Esophagus mucosa (tissue), 1 donor: ENCODE results near the gene HS6ST3. TPM values are rescaled to one million over a fixed set of nuclear protein-coding genes. Genes with fewer than 3 reads are reported as not detected.
"Not testable (repeated sequence)": the region's sequence is repeated elsewhere in the genome, so short reads cannot be mapped to it uniquely, and the experiment has no call there.

Source experiments
- ATAC-seq: fragments of 200-7000 bp; cut with Tn5 transposase; one replicate; pipeline ENCODE4 v1.9.1; 2020
- total RNA-seq: library from RNA; stranded (reverse); gene quantifications from one replicate; pipeline ENCODE4 v1.2.4, GENCODE V29; 2023
- donor health status: DM: yes; HTN: yes; CAD: no.

HS6ST3 gene
- total RNA-seq, 1 donor from 2014 or later: not detected

GRCh38 chr13:96744367-96745331 is 654.7 kb downstream of the HS6ST3 start:
- no peak for ATAC-seq

- no peak for ATAC-seq
Measured at GRCh38 chr13:96746886-96747285, 657.0 kb downstream of the HS6ST3 start.

GRCh38 chr13:96749825-96750224 is 659.9 kb downstream of the HS6ST3 start:
- ATAC-seq: no peak

GRCh38 chr13:96751089-96751488 is 661.2 kb downstream of the HS6ST3 start:
- no peak for ATAC-seq

- ATAC-seq: no peak
Measured at GRCh38 chr13:96762876-96763275, 673.0 kb downstream of the HS6ST3 start.

- ATAC-seq: no peak
Measured at GRCh38 chr13:96766306-96766705, 676.4 kb downstream of the HS6ST3 start.

- no peak for ATAC-seq
Measured at GRCh38 chr13:96768524-96768923, 678.6 kb downstream of the HS6ST3 start.

GRCh38 chr13:96769874-96770273 is 680.0 kb downstream of the HS6ST3 start:
- ATAC-seq: no peak

- ATAC-seq: no peak
Measured at GRCh38 chr13:96771486-96772367, 681.8 kb downstream of the HS6ST3 start.

GRCh38 chr13:96772426-96772825 is 682.5 kb downstream of the HS6ST3 start:
- peak; percentile 47 for ATAC-seq

GRCh38 chr13:96778302-96778701 is 688.4 kb downstream of the HS6ST3 start:
- ATAC-seq: not testable (repeated sequence)

GRCh38 chr13:96779691-96780090 is 689.8 kb downstream of the HS6ST3 start:
- no peak for ATAC-seq

GRCh38 chr13:96780105-96780504 is 690.2 kb downstream of the HS6ST3 start:
- no peak for ATAC-seq

GRCh38 chr13:96781141-96781540 is 691.2 kb downstream of the HS6ST3 start:
- ATAC-seq: no peak

- no peak for ATAC-seq
Measured at GRCh38 chr13:96782186-96782585, 692.3 kb downstream of the HS6ST3 start.

GRCh38 chr13:96783057-96783456 is 693.1 kb downstream of the HS6ST3 start:
- no peak for ATAC-seq

GRCh38 chr13:96783511-96783910 is 693.6 kb downstream of the HS6ST3 start:
- ATAC-seq: no peak

GRCh38 chr13:96785986-96786385 is 696.1 kb downstream of the HS6ST3 start:
- no peak for ATAC-seq

GRCh38 chr13:96792188-96792587 is 702.3 kb downstream of the HS6ST3 start:
- no peak for ATAC-seq

GRCh38 chr13:96792736-96793403 is 703.0 kb downstream of the HS6ST3 start:
- ATAC-seq: no peak

GRCh38 chr13:96793404-96793755 is 703.5 kb downstream of the HS6ST3 start:
- ATAC-seq: no peak

- ATAC-seq: no peak
Measured at GRCh38 chr13:96794669-96795068, 704.8 kb downstream of the HS6ST3 start.

GRCh38 chr13:96795670-96796069 is 705.8 kb downstream of the HS6ST3 start:
- no peak for ATAC-seq
